ENCODE measurements around the gene OTUD3. TPM values are rescaled to one million over a fixed set of nuclear protein-coding genes. Genes with fewer than 3 reads are reported as not detected.

OTUD3 gene
- 10 to 100 TPM in 2 of 4 donors, 1 to 10 TPM in 2; 2.6 to 20.8 (median 10.7) TPM for total RNA-seq

- TF ChIP-seq POLR2A (IDR thresholded peaks at IDR 0.05) (peak; percentile 89 to 93), CTCF (IDR thresholded peaks at IDR 0.05) (peak; percentile 85 to 96 (median 94))
- Histone ChIP-seq H3K9me3 (no peaks in the 10 kb centered on the region), H3K4me1 (no peaks in the 10 kb centered on the region), H3K27ac (peak within 1 kb of the TSS; percentile 81 to 93), H3K27me3 (no peaks in the 10 kb centered on the region), H3K4me3 (peak within 1 kb of the TSS; percentile 53 to 88), H3K36me3 (no peaks in the 10 kb centered on the region)
- intact Hi-C loops (cut with DNase I; ENCODE audit: low total_unique reads): loop anchor here (10.0 kb wide), 1 partner anchor 88 kb away; the partner anchor contains the start of gene TMCO4
- peak; percentile 95 to 96 for DNase-seq
These were observed at the start of gene OTUD3 for GRCh38 chr1:19882111-19883071. OTUD3 (plus strand) TSS chr1:19882395; CDS start chr1:19882514, 119 bp downstream.

GRCh38 chr1:19835578-19835977 lies 46.6 kb upstream of the OTUD3 start:
- H3K27me3 ChIP-seq: no peaks in the 10 kb centered on the region
- intact Hi-C loops (cut with DNase I; ENCODE audit: low total_unique reads): no loop called here
- H3K9me3 ChIP-seq: no peaks in the 10 kb centered on the region
- H3K27ac ChIP-seq: no peak overlapping the region
- no peaks in the 10 kb centered on the region for H3K36me3 ChIP-seq
- no peaks in the 10 kb centered on the region for H3K4me1 ChIP-seq
- DNase-seq: no peak
- no peak for TF ChIP-seq POLR2A (IDR thresholded peaks at IDR 0.05)
- H3K4me3 ChIP-seq: no peak overlapping the region

- Histone ChIP-seq H3K4me3 (no peak overlapping the region), H3K27ac (no peak overlapping the region), H3K4me1 (no peaks in the 10 kb centered on the region), H3K36me3 (no peaks in the 10 kb centered on the region), H3K9me3 (no peaks in the 10 kb centered on the region), H3K27me3 (no peaks in the 10 kb centered on the region)
- no peak for TF ChIP-seq POLR2A (IDR thresholded peaks at IDR 0.05)
- TF ChIP-seq CTCF (IDR thresholded peaks at IDR 0.05): no peak
- intact Hi-C loops (cut with DNase I; ENCODE audit: low total_unique reads): no loop called here
- DNase-seq: no peak
These were observed 44.3 kb upstream of the OTUD3 start for GRCh38 chr1:19837866-19838265.

- H3K36me3 ChIP-seq: no peaks in the 10 kb centered on the region
- no peak for DNase-seq
- H3K27ac ChIP-seq: no peak overlapping the region
- no peaks in the 10 kb centered on the region for H3K4me1 ChIP-seq
- no peak overlapping the region for H3K4me3 ChIP-seq
- intact Hi-C loops (cut with DNase I; ENCODE audit: low total_unique reads): no loop called here
- TF ChIP-seq CTCF (IDR thresholded peaks at IDR 0.05) (no peak), POLR2A (IDR thresholded peaks at IDR 0.05) (no peak)
- H3K27me3 ChIP-seq: no peaks in the 10 kb centered on the region
- H3K9me3 ChIP-seq: no peaks in the 10 kb centered on the region
These were observed 42.0 kb upstream of the OTUD3 start for GRCh38 chr1:19840228-19840627.

- TF ChIP-seq POLR2A (IDR thresholded peaks at IDR 0.05): no peak
- TF ChIP-seq CTCF (IDR thresholded peaks at IDR 0.05): no peak
- intact Hi-C loops (cut with DNase I; ENCODE audit: low total_unique reads): no loop called here
These were observed 37.3 kb upstream of the OTUD3 start for GRCh38 chr1:19844731-19845495.

More at GRCh38 chr1:19844731-19845495, 37.3 kb upstream of the OTUD3 start:
- Histone ChIP-seq H3K27me3 (no peaks in the 10 kb centered on the region), H3K27ac (peak overlapping the region; percentile 21 to 71), H3K36me3 (no peaks in the 10 kb centered on the region), H3K4me1 (no peaks in the 10 kb centered on the region), H3K4me3 (no peak overlapping the region), H3K9me3 (no peaks in the 10 kb centered on the region)
- DNase-seq: no peak
